Prostate gland (tissue), 2 donors: Measurements from ENCODE around the gene ZNF598.

Source experiments
- POLR2A ChIP-seq: fragments of 450-650 bp; IDR thresholded peaks from one replicate; pipeline ENCODE4 v1.6.1; 2016; ENCODE audit warnings: antibody characterized with exemption, mild to moderate bottlenecking
- POLR2AphosphoS5 ChIP-seq: sonication (generic); formaldehyde crosslinking; IDR thresholded peaks from one replicate; pipeline ENCODE4 v1.6.1; 2017; ENCODE audit warnings: antibody characterized with exemption
- TF ChIP-seq, protein P1 (sequence below), 4 experiments: fragments of 200-600 bp in 2 of 4; fragments of 450-650 bp in 2 of 4; sonication (generic) in 2 of 4; IDR thresholded peaks; 1 replicate in 3 of 4; 2 replicates in 1 of 4; pipeline ENCODE4 v1.5.1; 2016 to 2019; ENCODE audit warnings: antibody characterized with exemption in 4 of 4, mild to moderate bottlenecking in 2 of 4, moderate library complexity in 2 of 4

DNA sequence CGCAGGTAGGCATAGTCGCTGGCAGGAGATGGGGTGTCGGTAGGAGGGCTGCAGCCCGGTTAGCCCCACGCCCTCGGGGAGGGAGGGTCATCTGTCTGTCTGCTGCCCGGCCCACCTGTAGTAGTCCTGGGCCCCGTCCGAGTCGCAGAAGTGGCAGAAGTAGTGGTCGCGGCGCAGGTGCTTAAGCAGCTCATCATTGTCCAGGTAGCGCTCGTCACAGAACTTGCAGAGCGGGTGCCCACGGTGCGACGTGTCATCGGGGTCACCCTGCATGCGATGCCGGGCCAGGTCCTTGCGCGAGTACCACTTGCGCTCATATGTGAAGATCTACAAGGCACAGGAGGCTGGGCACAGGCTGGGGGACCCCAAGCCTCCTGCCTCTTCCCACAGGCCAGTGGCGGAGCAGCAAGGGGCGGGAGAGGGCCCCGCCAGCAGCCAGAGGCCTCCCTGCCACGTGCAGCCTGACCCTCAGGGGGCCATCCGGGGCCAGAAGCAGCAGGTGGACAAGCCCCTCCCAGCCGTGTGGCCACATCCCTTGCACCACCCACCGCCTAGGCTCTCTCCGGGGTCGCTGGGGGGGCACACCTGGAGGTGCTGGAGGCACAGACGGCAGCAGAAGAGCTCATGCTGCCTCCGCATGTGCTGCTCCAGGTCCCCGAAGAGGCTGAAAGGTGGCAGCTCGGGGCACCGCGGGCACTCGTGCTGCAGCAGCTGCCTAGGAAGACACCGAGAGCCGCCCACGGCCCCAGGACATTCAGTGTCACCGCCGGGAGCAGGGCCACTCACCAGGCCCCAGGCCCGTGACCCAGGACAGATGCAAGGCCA, 7.0 kb downstream of the ZNF598 start:
- no peak for TF ChIP-seq POLR2A
- TF ChIP-seq, protein P1, sequence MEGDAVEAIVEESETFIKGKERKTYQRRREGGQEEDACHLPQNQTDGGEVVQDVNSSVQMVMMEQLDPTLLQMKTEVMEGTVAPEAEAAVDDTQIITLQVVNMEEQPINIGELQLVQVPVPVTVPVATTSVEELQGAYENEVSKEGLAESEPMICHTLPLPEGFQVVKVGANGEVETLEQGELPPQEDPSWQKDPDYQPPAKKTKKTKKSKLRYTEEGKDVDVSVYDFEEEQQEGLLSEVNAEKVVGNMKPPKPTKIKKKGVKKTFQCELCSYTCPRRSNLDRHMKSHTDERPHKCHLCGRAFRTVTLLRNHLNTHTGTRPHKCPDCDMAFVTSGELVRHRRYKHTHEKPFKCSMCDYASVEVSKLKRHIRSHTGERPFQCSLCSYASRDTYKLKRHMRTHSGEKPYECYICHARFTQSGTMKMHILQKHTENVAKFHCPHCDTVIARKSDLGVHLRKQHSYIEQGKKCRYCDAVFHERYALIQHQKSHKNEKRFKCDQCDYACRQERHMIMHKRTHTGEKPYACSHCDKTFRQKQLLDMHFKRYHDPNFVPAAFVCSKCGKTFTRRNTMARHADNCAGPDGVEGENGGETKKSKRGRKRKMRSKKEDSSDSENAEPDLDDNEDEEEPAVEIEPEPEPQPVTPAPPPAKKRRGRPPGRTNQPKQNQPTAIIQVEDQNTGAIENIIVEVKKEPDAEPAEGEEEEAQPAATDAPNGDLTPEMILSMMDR (IDR thresholded peaks at IDR 0.05) = no peak
- no peak for TF ChIP-seq POLR2AphosphoS5
